GM21619 (cell line): ENCODE measurements around the gene PLD1.
A peak's percentile ranks its signal among the peaks of the same experiment; 100 is the strongest.

ENCODE experiments used
- ATAC-seq: cut with Tn5 transposase; IDR thresholded peaks from one replicate; pipeline ENCODE4 v1.9.1; 2021; ENCODE audit not compliant: unreplicated experiment

The PLD1 gene

GRCh38 chr3:171799501-171799900 is 10.8 kb downstream of the PLD1 start:
- ATAC-seq, result no peak

GRCh38 chr3:171797873-171798272 is 12.4 kb downstream of the PLD1 start:
- no peak for ATAC-seq

- peak; percentile 74 for ATAC-seq
Observed at GRCh38 chr3:171797265-171797679, 13.0 kb downstream of the PLD1 start.

- no peak for ATAC-seq
Observed at GRCh38 chr3:171796625-171797264, 13.5 kb downstream of the PLD1 start.

GRCh38 chr3:171792531-171792930 is 17.8 kb downstream of the PLD1 start:
- no peak for ATAC-seq

- ATAC-seq, result no peak
Observed at GRCh38 chr3:171791692-171792076, 18.6 kb downstream of the PLD1 start.

GRCh38 chr3:171790898-171791691 is 19.2 kb downstream of the PLD1 start:
- ATAC-seq, result no peak

- ATAC-seq, result no peak
Observed at GRCh38 chr3:171790574-171790897, 19.7 kb downstream of the PLD1 start.

- ATAC-seq, result no peak
Observed at GRCh38 chr3:171789759-171790505, 20.4 kb downstream of the PLD1 start.

GRCh38 chr3:171788546-171789351 is 21.5 kb downstream of the PLD1 start:
- ATAC-seq, result no peak

GRCh38 chr3:171786997-171787396 is 23.3 kb downstream of the PLD1 start:
- ATAC-seq, result no peak

- ATAC-seq, result no peak
Observed at GRCh38 chr3:171784937-171785336, 25.3 kb downstream of the PLD1 start.

- ATAC-seq, result no peak
Observed at GRCh38 chr3:171784387-171784786, 25.9 kb downstream of the PLD1 start.

- no peak for ATAC-seq
Observed at GRCh38 chr3:171783626-171784025, 26.7 kb downstream of the PLD1 start.

GRCh38 chr3:171783086-171783485 is 27.2 kb downstream of the PLD1 start:
- ATAC-seq, result no peak

- no peak for ATAC-seq
Observed at GRCh38 chr3:171782617-171783016, 27.7 kb downstream of the PLD1 start.

- ATAC-seq, result no peak
Observed at GRCh38 chr3:171781711-171782127, 28.6 kb downstream of the PLD1 start.

GRCh38 chr3:171778493-171778892 is 31.8 kb downstream of the PLD1 start:
- no peak for ATAC-seq

GRCh38 chr3:171777596-171777995 is 32.7 kb downstream of the PLD1 start:
- ATAC-seq, result no peak

- ATAC-seq, result no peak
Observed at GRCh38 chr3:171776839-171777583, 33.3 kb downstream of the PLD1 start.
